KBM-7 (cell line): Measurements from ENCODE around the gene HECW1.

Experiments
- DNase-seq: peaks from one replicate; pipeline ENCODE4 v3.0.0-alpha.2; 2015
- in situ Hi-C: fragments of 300-500 bp; cut with MboI; formaldehyde crosslinking; loops from 2 replicates; pipeline ENCODE4 v1.14.3; 2020; ENCODE audit warnings: low sequenced_read_pairs, low pct_unique_long_range_greater_than_20kb, mixed read lengths

The HECW1 gene

GRCh38 chr7:43530553-43531410, 418.3 kb downstream of the HECW1 start:
- in situ Hi-C loops: no loop called here
- no peak for DNase-seq

- no peak for DNase-seq
- in situ Hi-C loops: no loop called here
These were observed 419.3 kb downstream of the HECW1 start for GRCh38 chr7:43531700-43532099.

GRCh38 chr7:43533801-43534479, 421.5 kb downstream of the HECW1 start:
- DNase-seq: no peak
- in situ Hi-C loops: no loop called here

GRCh38 chr7:43535031-43535451, 422.6 kb downstream of the HECW1 start:
- in situ Hi-C loops: no loop called here
- DNase-seq: no peak

GRCh38 chr7:43535810-43536585, 423.6 kb downstream of the HECW1 start:
- in situ Hi-C loops: no loop called here
- DNase-seq: no peak

GRCh38 chr7:43536773-43537172, 424.3 kb downstream of the HECW1 start:
- in situ Hi-C loops: no loop called here
- no peak for DNase-seq

GRCh38 chr7:43537765-43538403, 425.4 kb downstream of the HECW1 start:
- in situ Hi-C loops: no loop called here
- no peak for DNase-seq

GRCh38 chr7:43538404-43538771, 425.9 kb downstream of the HECW1 start:
- DNase-seq: no peak
- in situ Hi-C loops: no loop called here

- in situ Hi-C loops: no loop called here
- DNase-seq: no peak
These were observed 428.0 kb downstream of the HECW1 start for GRCh38 chr7:43540471-43540870.

- in situ Hi-C loops: no loop called here
- no peak for DNase-seq
These were observed 430.3 kb downstream of the HECW1 start for GRCh38 chr7:43542716-43543115.

GRCh38 chr7:43546231-43546630, 433.8 kb downstream of the HECW1 start:
- no peak for DNase-seq
- in situ Hi-C loops: no loop called here

- in situ Hi-C loops: no loop called here
These were observed 438.0 kb downstream of the HECW1 start for GRCh38 chr7:43550427-43550826.

GRCh38 chr7:43552122-43552521, 439.7 kb downstream of the HECW1 start:
- no peak for DNase-seq
- in situ Hi-C loops: no loop called here

More at GRCh38 chr7:43550427-43550826, 438.0 kb downstream of the HECW1 start:
- no peak for DNase-seq

GRCh38 chr7:43553999-43554398, 441.6 kb downstream of the HECW1 start:
- in situ Hi-C loops: no loop called here

GRCh38 chr7:43554423-43554822, 442.0 kb downstream of the HECW1 start:
- DNase-seq: no peak
- in situ Hi-C loops: no loop called here

More at GRCh38 chr7:43553999-43554398, 441.6 kb downstream of the HECW1 start:
- DNase-seq: peak; percentile 16

- no peak for DNase-seq
- in situ Hi-C loops: no loop called here
These were observed 445.5 kb downstream of the HECW1 start for GRCh38 chr7:43557831-43558495.

GRCh38 chr7:43559171-43559945, 446.9 kb downstream of the HECW1 start:
- no peak for DNase-seq
- in situ Hi-C loops: no loop called here

- no peak for DNase-seq
- in situ Hi-C loops: no loop called here
These were observed 447.5 kb downstream of the HECW1 start for GRCh38 chr7:43559946-43560335.
